Kidney (tissue), 14 donors: ENCODE data around the gene PTPN7. TPM values are rescaled to one million over a fixed set of nuclear protein-coding genes. Genes with fewer than 3 reads are reported as not detected.

Experiments
- DNase-seq, 5 donors: peaks; one replicate each; pipeline ENCODE4 v3.0.0-alpha.2; 2013 to 2020
- FAIRE-seq: peaks from 2 replicates; lab custom pipeline; 2012; peaks lifted over from hg19 to GRCh38; lab: Jason Lieb, UNC
- H3K27ac ChIP-seq, 2 donors: one replicate each; pipeline ENCODE4 v1.7.0; 2013; ENCODE audit warnings: low read depth in 2 of 2, low read length in 2 of 2, inconsistent platforms in 1 of 2
- H3K27me3 ChIP-seq: one replicate; pipeline ENCODE4 v1.7.1; 2013; ENCODE audit warnings: low read length, inconsistent platforms; ENCODE audit not compliant: control insufficient read depth, insufficient read depth
- H3K36me3 ChIP-seq, 3 donors: one replicate each; pipeline versions ENCODE4 v1.7.0 to v1.7.1; 2013; ENCODE audit warnings: low read length in 3 of 3, control low read depth in 1 of 3, inconsistent platforms in 1 of 3; ENCODE audit not compliant: insufficient read depth in 3 of 3, control insufficient read depth in 2 of 3
- H3K4me1 ChIP-seq, 3 donors: one replicate each; pipeline versions ENCODE4 v1.7.0 to v1.7.1; 2013; ENCODE audit warnings: low read length in 3 of 3, inconsistent platforms in 1 of 3, low read depth in 1 of 3; ENCODE audit not compliant: control insufficient read depth in 2 of 3, insufficient read depth in 2 of 3
- H3K4me3 ChIP-seq, 3 donors: one replicate each; pipeline versions ENCODE4 v1.7.0 to v1.8.1; 2013; ENCODE audit warnings: low read length in 3 of 3, control low read depth in 1 of 3, inconsistent platforms in 1 of 3
- H3K9ac ChIP-seq, 3 donors: one replicate each; pipeline versions ENCODE4 v1.7.0 to v1.7.1; 2013; ENCODE audit warnings: low read length in 3 of 3, control low read depth in 1 of 3, inconsistent platforms in 1 of 3
- H3K9me3 ChIP-seq, 3 donors: one replicate each; pipeline versions ENCODE4 v1.7.0 to v1.7.1; 2013; ENCODE audit warnings: low read length in 3 of 3, control low read depth in 1 of 3, inconsistent platforms in 1 of 3; ENCODE audit not compliant: control insufficient read depth in 2 of 3, insufficient read depth in 1 of 3
- CTCF ChIP-seq: IDR thresholded peaks from 3 replicates; pipeline ENCODE4 v1.5.1; 2012; ENCODE audit warnings: mild to moderate bottlenecking, moderate library complexity, borderline replicate concordance; ENCODE audit not compliant: insufficient read depth; ENCODE audit errors: extremely low read depth
- intact Hi-C: fragments of 100-400 bp; cut with DNase I; formaldehyde crosslinking; loops from one replicate; pipeline ENCODE4 v1.11.1; 2022
- polyA plus RNA-seq: library from polyadenylated mRNA; stranded (reverse); fragments of 350-450 nt; fragmentation: Illumina TruSeq; extraction: RNeasy Lipid Tissue Mini Kit (QIAGEN cat#74804); gene quantifications from one replicate; pipeline ENCODE4 v1.2.3, GENCODE V29; 2014; ENCODE audit warnings: low read depth, low replicate concordance; ENCODE audit not compliant: insufficient read depth
- total RNA-seq: library from RNA; stranded (reverse); fragmentation: NEBNext Ultra II Directional; extraction: Animal tissue kit (Norgen Biotek cat#: 25700); gene quantifications from one replicate; pipeline ENCODE4 v1.2.1, GENCODE V29; 2021
- donor health status: control.
- donor health status: control.
- donor health status: control.
- donor health status: control.
- donor health status: control.
- donor health status: DM: yes; HTN: yes; CAD: no.
- donor health status: Normal renal cell carcinoma (clear cell type).

The PTPN7 gene
- total and polyA plus RNA-seq, 2 donors from 2014 or later: 3.5 to 5.5 TPM

- Histone ChIP-seq H3K4me1 (peaks cover 0 to 17% (median 17%) of the 10 kb centered on the region in 3 donors), H3K9me3 (no peaks in the 10 kb centered on the region), H3K9ac (no peak overlapping the region), H3K27ac (no peak overlapping the region), H3K4me3 (no peak overlapping the region), H3K36me3 (peaks cover 5 to 25% (median 14%) of the 10 kb centered on the region in 3 donors), H3K27me3 (no peaks in the 10 kb centered on the region)
- DNase-seq (peak in 1 of 5 donors; percentile 71), FAIRE-seq (no peak)
- intact Hi-C loops: loop anchor here (5.0 kb wide), 1 partner anchor 131 kb away; no protein-coding TSS in a partner anchor
- TF ChIP-seq CTCF: no peak
Observed at GRCh38 chr1:202133496-202133895, 26.9 kb downstream of the PTPN7 start.

GRCh38 chr1:202133001-202133400 lies 27.4 kb downstream of the PTPN7 start:
- Histone ChIP-seq H3K36me3 (peaks cover 5 to 25% (median 11%) of the 10 kb centered on the region in 3 donors), H3K4me3 (peak overlapping the region in 1 of 3 donors; percentile 25), H3K4me1 (peaks cover 0 to 17% (median 17%) of the 10 kb centered on the region in 3 donors), H3K9me3 (no peaks in the 10 kb centered on the region), H3K27ac (peak overlapping the region; percentile 87 to 89), H3K9ac (peak overlapping the region in 2 of 3 donors; percentile 17 to 75), H3K27me3 (no peaks in the 10 kb centered on the region)
- intact Hi-C loops: loop anchor here (5.0 kb wide), 1 partner anchor 131 kb away; no protein-coding TSS in a partner anchor
- TF ChIP-seq CTCF: no peak
- no peak for FAIRE-seq
- DNase-seq: peak in 1 of 5 donors; percentile 66

GRCh38 chr1:202131956-202132821 lies 28.2 kb downstream of the PTPN7 start:
- Histone ChIP-seq H3K36me3 (peaks cover 5 to 25% (median 11%) of the 10 kb centered on the region in 3 donors), H3K4me3 (peak overlapping the region in 1 of 3 donors; percentile 25), H3K9me3 (no peaks in the 10 kb centered on the region), H3K27me3 (no peaks in the 10 kb centered on the region), H3K4me1 (peaks cover 0 to 17% (median 17%) of the 10 kb centered on the region in 3 donors), H3K27ac (peak overlapping the region; percentile 87 to 89), H3K9ac (peak overlapping the region in 1 of 3 donors; percentile 75)
- intact Hi-C loops: loop anchor here (5.0 kb wide), 1 partner anchor 130 kb away; no protein-coding TSS in a partner anchor
- FAIRE-seq (no peak), DNase-seq (peak in 3 of 5 donors; percentile 58 to 92 (median 61))
- no peak for TF ChIP-seq CTCF
